GM21737 (cell line): ENCODE results near the gene SFRP5.

ENCODE experiments used
- ATAC-seq: cut with Tn5 transposase; IDR thresholded peaks from one replicate; pipeline ENCODE4 v1.9.1; 2021; ENCODE audit warnings: mild to moderate bottlenecking, moderate library complexity; ENCODE audit not compliant: unreplicated experiment

Gene SFRP5

DNA sequence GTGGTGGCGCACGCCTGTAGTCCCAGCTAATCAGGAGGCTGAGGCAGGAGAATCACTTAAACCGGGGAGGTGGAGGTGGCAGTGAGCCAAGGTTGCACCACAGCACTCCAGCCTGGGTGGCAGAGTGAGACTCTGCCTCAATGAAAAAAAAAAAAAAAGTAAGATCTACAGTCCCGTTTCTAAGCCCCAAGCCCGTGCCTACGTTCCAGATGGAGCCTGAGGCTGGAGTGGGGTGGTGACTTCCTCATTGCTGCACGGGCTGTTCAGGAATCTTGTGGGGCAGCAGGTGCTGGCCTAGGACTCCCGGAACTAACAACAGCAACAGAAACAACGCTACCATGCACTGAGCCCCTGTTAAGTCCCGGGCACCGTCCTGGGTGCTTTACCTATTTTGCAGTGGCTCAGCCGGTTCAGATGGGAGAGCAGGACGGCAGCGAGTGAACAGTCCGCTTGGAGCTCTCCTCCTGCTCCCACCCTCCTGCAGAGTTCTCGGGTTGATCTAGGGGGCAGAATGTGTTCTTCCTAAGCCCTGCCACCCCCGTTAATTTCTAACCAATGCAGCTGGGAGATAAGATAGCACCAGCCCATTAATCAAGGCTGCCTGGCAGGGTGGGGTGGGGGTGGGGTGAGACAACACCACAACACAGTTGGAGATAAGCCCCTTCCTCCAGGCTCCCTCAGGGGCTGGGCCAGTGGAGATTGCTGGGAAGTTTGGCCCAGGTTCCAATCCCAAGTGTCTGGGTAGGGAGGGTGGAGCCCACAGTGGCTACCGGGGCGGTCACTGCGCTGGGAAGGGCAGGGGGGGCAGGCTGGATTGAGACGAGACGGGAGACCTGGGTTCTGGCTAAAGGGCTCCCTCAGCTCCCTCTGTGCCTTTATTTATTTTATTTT lies 17.0 kb upstream of the SFRP5 start:
- ATAC-seq, result no peak

DNA sequence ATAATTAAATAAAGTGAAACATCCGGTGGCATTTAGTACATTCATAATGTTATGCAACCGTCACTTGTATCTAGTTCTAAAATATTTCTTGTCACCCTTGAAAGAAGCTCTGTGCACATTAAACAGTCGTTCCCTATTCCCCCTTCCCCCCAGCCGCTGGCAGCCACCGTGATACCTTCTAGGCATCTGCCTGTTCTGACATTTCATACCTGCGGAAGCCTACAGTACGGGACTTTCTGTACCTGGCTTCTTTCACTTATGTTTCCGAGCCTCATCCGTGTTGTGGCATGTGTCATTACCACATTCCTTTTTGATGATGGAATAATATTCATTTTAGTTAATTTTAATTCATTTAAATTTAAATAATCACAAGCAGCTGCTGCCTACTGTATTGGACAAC lies 13.9 kb upstream of the SFRP5 start:
- ATAC-seq, result no peak

DNA sequence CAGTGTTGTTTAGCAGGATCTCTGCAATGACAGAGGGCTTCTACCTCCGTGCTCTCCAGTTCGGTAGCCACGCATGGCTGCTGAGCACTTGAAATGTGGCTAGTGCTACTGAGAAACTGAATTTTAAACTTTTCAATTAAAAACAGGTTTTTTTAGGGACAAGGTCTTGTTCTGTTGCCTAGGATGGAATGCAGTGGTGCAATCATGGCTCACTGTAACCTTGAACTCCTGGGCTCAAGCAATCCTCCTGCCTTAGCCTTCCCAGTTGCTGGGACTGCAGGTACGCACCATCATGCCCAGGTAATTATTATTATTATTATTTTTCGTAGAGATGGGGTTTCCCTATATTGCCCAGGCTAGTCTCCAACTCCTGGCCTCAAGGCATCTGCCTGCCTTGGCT lies 13.4 kb upstream of the SFRP5 start:
- no peak for ATAC-seq

DNA sequence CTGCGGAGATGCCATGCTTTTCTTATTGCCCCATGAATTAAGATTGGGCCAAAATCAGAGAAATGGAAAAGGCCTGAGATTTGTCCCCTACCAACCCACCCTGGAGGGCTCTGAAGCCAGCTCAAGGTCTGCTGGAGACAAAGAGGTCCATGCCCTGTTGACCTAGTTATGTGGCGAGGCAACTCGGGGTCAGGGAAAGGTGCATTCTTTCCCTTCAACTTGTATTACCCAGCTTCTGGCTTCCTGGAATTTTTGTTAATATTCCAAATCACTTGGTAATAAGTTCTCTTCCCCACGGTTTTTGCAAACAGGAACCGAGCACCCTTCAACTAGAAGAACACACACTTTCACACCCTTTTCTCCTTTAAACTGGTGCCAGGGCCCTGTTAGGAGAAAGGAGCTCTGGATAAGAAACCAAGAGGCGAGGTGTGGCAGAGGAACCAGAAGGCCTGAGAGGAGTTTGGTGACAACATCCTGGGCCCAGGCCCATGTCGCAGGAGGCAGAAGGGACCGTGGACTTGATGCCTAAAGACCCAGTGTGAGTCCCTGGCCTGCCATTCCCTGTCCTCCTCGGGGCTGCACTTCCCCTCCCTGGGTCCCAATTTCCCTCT lies 12.5 kb upstream of the SFRP5 start:
- no peak for ATAC-seq

DNA sequence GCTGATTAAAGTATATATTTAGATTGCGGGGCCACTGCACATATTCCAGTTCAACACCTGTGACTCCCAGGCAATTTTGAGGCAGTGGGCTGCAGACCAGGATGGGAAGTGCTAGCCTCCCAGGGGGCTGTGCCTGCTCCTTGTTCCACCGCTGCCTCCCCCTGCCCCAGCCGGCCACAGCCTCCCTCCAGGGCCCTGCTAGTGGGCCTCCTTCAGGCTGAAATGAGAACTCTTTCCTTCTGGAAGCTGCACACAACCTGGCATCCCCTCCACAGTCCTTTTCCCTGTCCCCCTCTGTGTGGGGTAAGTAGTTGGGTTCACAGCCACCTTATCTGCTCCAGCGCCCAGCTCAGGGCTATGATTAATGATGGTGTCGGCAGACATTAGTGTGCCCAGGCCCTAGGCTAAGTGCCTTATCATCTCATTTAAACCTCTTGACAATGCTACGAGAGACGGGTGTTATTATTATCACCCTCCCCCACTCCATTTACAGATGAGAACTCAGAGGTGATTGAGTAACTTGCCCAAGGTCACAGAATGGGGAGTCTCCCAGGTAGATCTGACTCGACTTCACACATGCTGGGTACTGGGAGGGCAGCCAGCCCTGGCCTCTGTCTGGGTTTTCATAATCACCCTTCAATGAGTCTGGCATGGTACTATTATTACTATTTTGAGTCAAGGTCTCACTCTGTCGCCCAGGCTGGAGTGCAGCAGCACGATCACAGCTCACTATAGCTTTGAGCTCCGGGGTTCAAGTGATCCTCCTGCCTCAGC lies 10.8 kb upstream of the SFRP5 start:
- ATAC-seq, result no peak

DNA sequence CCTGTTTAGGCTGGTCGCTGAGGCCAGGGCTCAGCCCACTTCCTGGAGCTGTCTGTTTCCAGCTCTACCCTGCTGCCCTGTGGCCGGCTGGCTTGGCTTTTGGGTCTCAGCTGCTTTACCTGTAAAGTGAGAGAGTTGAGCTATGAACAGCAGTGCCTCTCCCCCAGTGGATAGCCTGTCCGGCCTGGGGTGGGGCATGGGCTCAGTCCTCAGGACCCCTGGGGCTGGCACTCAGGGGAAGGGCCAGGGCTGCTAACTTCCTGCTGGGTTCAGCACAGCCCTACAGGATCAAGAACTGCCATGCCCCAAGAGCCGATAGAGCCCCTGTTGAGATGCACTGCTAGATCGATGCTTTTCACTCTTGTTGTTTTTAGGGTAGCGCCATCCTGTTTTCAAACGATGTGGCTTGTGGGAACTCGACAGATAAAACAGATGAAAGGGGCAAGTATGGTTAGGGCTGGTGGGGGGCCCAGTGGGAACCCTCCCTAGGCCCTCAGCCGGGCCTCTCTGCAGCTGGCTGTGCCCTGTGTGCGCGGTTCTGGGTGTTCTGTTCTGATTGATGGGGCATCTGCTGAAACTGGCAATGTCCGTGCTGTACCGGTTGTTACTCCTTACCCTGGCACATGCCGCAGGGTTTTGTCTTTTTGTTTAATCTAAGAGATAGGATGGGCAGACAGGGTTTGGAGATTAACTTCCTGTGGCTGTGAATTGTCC lies 10.0 kb upstream of the SFRP5 start:
- ATAC-seq, result no peak

DNA sequence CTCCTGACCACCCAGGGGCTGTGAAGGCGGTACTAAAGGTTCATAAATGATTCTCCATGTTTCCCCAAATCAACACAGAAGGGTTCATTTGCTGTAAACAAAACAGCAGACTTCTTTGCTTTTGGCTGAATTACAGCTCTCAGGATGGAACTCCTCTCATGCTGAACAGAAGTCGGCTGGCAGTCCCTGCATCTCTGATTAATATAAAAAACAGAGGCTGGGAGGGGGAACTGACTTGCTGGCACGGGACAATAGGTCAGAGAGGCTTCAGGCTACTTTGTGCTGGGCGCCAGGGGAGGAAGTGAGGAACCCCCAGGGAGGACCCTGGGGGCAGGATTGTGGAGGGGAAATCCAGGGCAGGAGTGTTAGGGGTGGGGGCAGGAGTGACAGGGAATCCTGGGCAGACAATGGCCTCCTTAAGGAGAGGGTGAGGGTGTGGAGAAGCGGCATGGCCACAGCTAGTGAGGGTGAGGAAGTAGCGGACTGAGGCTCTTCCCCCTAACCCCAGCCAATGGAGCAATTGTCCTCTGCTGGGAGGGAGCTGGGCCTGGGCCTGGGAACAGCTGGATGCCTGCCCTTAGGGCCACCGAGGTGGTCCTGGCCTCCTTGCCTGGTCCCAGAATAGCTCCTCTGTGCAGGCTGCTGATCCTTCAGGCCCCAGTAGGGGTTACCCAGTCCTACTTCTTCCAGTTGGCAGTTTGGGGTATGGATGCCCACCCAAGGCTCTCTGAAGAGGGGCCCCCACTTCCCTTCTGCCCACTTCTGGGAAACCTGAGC lies 9.2 kb upstream of the SFRP5 start:
- ATAC-seq, result no peak

DNA sequence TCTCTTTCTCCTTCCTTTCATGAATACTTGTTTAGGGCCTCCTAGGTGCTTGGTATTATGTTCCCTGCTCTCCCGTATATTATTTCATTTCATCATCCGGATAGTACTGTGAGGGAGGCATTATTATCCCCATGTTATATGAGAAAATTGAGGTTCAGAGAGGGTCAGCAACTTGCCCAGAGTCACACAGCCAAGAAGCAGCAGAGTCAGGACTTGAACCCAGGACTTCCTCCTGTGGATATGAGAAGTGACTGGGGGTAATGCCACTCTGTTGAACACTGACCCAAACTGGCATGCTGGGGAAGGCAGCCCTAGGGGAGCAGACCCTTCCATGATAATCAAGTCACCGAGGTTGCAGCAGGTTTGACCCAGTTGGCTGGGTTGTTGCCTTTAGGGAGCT lies 8.2 kb upstream of the SFRP5 start:
- ATAC-seq, result no peak

DNA sequence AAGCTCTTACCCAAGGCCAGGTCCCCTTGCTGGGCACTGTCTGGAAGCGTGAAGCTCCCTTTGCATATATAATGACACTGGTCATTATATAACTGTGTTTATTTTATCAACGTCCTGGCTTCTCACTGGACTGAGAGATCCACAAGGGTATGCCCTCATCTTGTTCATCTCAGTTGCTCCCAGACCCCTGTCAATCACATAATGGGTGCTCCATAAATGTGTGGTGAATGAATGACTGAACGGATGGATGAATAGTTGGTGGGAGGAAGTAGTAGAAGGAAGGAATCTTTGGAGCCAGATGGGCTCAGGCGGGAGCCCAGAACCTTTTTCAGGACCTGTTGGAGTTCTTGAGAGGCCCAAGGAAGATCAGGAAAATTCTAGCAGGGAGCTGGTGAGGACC lies 7.7 kb upstream of the SFRP5 start:
- ATAC-seq, result no peak

DNA sequence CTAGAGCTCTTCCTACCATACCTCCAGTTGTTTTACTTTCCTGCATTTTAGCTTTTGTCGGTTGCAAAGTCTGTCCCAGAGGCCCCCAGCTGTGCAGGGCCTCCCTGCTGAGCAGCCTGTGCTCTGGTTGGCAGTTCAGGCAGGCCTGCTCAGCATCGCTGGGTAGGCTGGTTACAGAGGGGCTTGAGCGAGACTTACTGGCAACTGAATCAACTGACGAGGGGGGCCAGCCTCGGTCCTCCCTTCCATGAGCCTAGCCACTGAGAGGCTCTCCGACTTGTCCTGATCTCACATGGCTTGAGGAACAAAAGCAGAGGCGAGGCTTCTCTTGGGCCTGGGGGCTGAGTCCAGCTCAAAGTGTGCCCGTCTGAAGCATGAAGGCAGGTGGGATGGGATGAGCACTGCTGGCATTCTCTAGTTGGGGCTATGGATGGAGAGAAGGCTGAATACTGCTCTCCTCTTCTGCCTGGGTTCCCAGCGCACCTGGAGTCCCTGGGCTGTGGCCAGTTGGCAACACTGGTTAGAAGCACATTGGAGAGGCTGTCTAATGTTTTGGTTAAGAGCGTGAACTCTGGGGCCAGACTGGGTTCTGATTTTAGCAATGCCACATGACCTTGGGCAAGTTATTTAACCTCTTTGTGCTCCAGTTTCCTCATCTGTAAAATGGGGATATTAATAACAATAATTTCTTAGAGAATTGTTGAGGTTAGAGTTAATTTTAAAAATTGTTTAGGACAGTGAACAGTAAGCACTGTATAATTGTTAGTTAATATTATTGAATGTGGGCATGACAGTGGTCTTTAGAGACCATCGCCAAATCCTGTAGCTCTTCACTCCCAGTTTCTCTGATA lies 6.9 kb upstream of the SFRP5 start:
- no peak for ATAC-seq

DNA sequence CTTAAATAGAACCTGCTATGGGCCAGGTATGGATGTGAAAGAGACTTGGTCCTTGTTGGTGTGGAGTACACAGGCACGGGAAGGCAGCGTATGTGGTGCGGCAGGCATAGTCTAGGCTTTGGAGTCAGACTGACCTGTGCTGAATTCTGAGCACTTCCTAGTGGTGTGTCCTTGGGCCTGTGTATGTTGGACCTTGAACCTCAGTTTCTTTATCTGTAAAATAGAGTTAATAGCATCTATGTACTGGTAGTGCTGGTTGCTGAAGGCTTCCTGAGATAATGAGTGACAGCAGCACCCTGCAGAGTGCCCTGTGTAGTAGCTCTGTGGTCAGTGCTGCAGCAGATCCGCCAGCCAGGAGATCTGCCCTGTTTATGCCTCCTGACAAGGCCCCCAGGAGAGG lies 5.3 kb upstream of the SFRP5 start:
- no peak for ATAC-seq

DNA sequence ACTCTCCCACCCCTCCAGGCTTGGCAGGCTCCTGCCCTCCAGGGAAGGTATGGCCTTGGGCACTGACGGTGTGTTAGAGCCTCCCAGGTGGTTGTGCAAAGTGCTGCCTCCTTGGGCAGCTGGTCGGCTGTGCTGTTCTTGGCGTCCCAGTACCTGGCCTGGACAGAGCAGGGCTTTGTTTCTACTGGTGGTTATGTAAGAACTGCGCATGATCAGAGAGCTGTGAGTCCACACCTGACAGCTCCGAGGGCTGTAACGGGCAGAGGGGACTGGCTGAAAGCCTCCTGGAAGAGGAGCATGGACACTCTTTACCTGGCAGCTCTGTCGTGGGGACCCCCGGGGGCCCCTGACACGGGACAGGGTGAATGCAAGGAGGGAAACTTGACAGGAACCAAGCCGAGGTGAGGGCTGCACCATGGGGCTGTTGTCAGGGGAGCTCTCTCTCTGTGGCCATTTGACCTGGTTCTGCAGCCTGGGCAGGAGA lies 3.1 kb upstream of the SFRP5 start:
- no peak for ATAC-seq

DNA sequence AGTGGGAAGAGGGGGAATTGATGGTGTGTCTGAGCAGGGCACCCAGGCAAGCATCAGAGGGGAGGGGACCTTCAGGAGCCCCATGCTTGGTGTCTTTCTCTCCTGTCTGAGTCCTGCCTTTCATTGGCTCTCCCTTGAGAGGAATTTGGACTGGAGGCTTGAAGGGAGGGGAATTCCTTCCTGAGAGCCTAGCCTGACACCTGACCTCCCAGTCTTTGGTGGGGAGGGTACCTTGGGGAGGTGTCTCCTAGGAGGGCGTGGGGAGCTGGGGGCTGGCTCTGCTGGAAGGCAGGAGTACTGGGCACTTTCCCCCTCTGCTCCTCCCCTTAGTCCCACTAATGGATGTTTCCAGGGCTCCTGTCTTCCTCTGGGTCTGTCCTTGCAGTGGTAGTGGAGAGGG lies 1.3 kb upstream of the SFRP5 start:
- no peak for ATAC-seq

DNA sequence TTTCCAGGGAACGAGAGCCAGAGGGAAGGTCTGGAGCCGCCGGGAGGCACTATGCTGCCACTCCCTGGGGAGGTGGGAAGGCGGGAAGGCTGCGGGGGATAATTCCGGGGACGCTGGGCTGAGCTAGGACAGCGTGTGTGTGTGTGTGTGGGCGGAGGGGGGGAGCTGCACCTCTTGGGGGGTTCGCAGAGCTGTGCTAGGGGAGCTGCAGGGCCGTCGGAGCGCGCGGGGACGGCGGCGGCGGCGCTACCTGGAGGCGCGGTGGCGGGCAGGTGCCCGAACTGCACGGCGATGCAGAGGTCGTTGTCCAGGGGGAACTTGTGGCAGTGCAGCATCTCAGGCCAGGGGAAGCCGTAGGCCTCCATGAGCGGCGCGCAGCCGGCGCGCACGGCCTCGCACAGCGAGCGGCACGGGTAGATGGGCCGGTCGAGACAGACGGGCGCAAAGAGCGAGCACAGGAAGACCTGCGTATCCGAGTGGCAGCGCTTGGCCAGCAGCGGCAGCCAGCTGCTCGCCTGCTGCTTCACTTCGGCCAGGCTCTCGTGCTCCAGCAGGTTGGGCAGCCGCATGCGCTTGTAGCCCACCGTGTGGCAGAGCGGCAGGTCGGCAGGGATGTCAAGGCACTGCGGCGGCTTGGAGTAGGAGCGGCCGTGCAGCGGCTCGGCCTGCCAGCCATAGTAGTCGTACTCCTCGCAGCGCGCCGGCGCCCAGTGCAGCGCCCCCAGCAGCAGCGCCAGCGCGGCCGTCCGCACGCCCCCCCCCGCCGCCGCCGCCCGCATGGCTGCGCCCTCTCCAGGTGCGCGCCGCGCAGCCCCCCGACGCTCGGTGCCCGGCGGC lies 526 bp downstream of the SFRP5 start:
- ATAC-seq, result no peak

DNA sequence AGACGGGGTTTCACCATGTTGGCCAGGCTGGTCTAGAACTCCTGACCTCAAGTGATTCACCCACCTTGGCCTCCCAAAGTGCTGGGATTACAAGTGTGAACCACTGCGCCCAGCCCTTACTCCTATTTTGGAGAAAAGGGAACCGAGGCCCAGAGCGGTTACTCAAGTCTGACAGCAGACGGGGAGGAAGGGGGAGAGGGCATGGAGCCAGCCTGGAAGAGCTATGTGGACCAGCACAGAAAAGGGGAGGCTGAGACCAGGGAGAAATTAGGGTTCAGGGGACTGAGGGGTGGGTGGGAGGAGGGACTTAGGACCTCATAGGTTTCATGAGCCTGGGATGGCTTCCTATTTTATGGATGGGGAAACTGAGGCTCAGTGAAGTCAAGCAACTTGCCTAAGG lies 1.5 kb downstream of the SFRP5 start:
- ATAC-seq, result no peak

DNA sequence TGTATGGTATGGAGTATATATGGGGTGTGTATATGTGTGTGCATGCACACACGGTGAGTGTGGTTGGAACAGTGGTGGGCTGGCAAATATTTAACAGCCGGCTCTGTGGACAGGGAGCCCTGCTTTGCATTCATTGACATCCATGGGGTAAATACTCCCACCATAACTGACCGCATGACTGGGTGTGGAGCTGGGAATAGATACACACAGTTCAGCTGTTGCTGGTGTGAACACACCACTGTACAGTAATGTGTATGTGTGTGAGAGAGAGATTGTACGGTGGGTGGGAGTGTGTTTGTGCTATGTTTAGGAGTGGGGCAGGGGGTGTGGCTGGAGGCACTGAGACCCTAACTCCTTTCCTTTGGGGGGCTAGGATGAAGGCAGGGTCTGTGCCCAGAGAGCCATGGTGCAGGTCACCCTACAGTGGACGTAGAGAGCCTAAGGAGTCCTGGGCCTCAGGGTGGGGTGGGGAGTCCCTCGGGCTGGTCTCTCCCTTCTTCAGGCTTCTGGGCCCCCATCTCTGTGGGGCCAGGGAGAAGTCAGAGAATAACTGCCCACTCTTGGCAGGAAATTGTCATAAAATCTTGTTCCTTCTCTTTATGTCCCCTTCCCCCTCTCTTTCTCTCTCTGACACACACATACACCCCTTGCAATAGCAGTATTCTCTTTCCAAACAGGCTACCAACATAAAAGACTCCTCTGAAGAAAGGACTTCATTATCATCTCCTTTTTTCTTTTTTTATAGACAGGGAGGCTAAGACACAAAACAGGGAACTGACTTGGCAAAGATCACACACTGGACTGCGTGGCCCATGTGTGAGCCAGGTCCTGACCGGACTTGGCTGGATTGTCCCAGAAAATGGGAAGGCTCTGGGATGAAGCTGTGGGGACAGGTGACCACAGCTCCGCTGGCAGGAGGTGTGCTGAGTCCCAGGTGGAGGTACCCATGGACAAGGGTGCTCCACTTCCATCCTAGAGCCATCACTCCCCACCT lies 3.2 kb downstream of the SFRP5 start:
- ATAC-seq, result no peak
